GM12865 (cell line): Measurements from ENCODE around the gene PEX16.

Source experiments
- DNase-seq: peaks from one replicate; pipeline ENCODE4 v3.0.0; 2010; ENCODE audit warnings: low read depth
- H3K4me3 ChIP-seq: 2 replicates; pipeline ENCODE4 v1.5.1; 2011; ENCODE audit warnings: mild to moderate bottlenecking, low read depth, low read length, control low read depth
- CTCF ChIP-seq: IDR thresholded peaks from 2 replicates; pipeline ENCODE4 v1.5.1; 2011; ENCODE audit warnings: low read length, control low read depth, low read depth, inconsistent platforms; ENCODE audit not compliant: insufficient read depth; ENCODE audit errors: missing control alignments

Gene PEX16

DNA sequence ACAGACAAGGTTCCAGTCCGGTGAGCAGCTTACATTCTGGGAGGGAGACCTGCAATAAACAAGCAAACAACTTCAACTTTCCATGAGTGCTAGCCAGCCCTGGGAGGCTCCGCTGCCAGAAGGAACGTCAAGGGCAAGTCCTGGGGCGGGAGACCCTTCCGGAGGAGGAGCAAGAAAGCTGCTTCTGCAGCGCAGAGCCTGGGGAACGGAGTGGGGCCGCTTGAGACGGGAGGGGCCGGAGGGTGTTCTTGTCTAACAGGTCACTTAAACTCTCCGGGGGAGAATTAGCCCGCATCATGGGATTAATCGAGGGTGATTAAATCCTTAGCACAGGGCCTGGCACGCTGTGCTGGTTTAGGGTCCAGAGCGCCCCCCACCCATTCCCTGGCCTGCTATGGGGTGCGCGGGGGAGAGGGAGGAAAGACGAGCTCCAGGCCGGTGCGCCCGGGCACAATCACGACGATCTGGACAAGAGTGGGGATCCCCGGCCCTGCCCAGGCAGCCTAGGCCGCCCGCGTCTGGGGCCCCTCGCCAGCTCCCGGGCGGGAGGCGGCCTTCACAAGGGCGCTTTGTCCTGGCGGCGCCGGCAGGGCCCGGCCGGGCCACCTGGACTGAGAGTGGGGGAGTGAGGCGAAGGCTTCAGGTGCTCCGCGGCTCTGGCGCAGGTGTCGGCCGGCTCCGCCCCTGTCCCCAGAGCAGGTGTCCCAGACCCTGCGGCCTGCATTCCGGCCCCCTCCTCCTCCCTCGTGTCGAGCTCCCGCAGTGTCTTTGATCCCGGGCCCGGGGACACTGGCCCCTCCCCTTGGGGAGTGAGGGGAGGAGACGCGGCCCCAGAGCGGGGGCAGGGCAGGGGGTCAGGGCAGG, 4.1 kb upstream of the PEX16 start:
- no peak for TF ChIP-seq CTCF
- no peak for DNase-seq
- H3K4me3 ChIP-seq, result no peak overlapping the region

DNA sequence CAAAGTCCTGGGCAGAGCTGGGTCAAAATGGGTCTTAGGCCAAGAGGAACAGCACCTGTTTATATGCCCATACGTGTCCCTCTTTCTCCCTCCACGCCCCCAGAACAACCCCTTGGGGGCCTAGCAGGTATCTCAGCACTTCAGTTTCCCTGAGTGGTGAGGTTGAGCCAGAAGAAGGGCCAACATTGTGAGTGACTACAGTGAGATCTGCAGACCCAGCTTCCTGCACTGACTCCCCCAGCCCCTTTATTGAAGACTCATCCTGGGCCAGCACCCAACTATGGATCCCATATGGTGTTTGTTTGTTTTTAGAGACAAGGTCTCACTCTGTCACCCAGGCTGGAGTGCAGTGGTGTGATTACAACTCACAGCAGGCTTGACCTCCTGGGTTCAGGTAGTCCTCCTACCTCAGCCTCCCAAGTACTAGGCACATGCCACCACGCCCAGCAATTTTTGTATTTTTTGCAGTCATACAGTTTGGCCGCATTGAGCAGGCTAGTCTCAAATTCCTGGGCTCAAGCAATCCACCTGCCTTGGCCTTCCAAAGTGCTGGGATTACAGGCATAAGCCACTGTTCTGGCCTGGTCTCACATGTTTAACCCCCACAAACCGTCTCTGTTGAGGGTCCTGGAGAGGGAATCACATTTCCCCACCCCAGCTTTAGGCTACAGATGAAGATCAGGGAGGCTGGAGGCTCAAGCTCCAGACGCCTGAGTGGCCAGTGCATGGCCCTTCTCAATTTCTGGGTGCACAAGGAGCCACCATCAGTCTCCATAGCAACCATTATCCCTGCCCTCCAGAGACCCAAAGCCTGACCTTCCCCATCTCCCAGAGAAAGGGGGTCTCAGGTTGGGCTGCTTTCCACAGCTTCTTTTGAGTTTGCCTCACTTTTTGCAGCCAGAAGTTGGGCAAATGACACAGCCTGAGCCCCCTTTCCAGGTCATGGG, 3.1 kb upstream of the PEX16 start:
- DNase-seq, result no peak
- no peak overlapping the region for H3K4me3 ChIP-seq
- TF ChIP-seq CTCF, result no peak

DNA sequence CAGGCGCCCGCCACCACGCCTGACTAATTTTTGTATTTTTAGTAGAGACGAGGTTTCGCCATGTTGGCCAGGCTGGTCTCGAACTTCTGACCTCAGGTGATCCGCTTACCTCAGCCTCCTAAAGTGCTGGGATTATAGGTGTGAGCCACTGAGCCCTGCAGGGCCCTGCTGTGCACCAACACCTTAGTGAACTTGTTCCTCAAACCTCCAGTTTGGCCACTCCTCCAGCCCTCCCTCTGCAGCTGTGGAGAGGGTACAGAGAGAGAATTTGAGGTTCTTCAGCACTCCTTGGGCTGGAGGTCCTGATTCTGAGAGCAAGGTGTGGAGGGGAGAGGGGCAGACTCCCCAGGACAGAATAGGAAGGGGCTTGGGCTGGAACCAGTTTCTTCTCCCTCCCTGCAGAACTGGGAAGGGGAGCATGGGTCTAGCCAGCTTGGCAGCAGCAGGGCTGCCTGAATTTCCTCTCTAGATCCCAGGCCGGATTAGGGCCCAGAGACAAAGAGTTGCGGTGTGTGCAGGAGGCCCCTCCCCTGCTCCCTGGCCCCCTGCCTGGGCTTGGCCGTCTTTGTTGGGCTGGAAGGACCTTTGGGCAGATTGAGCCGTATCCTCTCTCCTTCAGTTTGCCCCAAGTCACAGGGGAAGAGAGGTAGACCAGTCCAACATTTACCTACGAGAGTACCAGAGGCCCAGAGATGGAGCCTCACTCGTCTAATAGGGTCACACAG, 2.3 kb upstream of the PEX16 start:
- TF ChIP-seq CTCF, result no peak
- H3K4me3 ChIP-seq, result no peak overlapping the region
- no peak for DNase-seq

DNA sequence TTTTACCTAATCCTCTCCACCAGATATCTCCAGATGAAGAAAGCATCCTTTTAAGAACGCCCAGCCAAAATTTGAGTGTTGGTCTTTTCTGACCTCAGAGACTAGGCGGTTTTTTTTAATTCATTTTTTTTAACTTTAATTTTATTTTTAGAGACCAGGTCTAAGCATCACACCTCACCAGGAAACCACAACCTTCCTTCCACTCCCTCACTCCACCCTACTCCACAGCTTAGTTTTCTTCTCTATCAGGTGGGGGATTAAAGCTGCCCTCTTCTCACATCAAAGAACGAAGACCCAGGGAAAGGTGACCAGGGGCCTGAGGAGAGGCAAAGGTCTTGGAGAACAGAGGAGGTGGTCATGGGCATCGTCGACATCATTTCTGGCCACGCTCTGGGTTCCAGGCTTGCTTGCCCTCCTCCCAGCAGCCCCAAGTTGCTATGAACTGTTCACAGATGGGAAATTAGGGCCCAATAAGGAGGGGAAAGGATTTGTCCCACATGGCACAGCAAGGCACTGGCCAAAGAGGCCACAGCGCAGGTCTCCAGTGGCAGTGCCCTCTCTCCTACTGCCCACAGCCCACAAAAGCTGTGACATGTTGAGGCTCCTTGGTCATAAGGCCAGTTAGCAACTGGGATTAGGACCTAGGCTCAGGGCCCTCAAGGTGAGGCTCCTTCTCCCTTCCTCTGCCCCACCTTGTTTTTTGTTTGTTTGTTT, 1.4 kb upstream of the PEX16 start:
- peak overlapping the region; percentile 84; the same call in 1 of the 2 replicates for H3K4me3 ChIP-seq
- no peak for TF ChIP-seq CTCF
- no peak for DNase-seq

GRCh38 chr11:45918331-45918941, 759 bp upstream of the PEX16 start:
- DNase-seq, result peak; percentile 73
- peak overlapping the region; percentile 84 for H3K4me3 ChIP-seq
- TF ChIP-seq CTCF, result no peak

GRCh38 chr11:45917286-45917622, 423 bp downstream of the PEX16 start:
- TF ChIP-seq CTCF, result no peak
- peak; percentile 36 for DNase-seq
- H3K4me3 ChIP-seq, result peak overlapping the region; percentile 84
